Vagina (tissue), 2 donors: ENCODE results near the gene ITGA2B.

ENCODE experiments used
- POLR2A ChIP-seq, 2 donors: fragments of 450-650 bp; IDR thresholded peaks; one replicate each; pipeline ENCODE4 v1.6.1; 2017; ENCODE audit warnings: antibody characterized with exemption in 2 of 2, mild to moderate bottlenecking in 2 of 2, moderate library complexity in 2 of 2
- TF ChIP-seq, protein P1 (sequence below), 3 experiments: fragments of 450-650 bp in 2 of 3; fragments of 200-600 bp in 1 of 3; sonication (generic) in 1 of 3; IDR thresholded peaks; one replicate each; pipeline ENCODE4 v1.5.1; 2017 to 2019; ENCODE audit warnings: antibody characterized with exemption in 3 of 3, mild to moderate bottlenecking in 2 of 3, moderate library complexity in 2 of 3

DNA sequence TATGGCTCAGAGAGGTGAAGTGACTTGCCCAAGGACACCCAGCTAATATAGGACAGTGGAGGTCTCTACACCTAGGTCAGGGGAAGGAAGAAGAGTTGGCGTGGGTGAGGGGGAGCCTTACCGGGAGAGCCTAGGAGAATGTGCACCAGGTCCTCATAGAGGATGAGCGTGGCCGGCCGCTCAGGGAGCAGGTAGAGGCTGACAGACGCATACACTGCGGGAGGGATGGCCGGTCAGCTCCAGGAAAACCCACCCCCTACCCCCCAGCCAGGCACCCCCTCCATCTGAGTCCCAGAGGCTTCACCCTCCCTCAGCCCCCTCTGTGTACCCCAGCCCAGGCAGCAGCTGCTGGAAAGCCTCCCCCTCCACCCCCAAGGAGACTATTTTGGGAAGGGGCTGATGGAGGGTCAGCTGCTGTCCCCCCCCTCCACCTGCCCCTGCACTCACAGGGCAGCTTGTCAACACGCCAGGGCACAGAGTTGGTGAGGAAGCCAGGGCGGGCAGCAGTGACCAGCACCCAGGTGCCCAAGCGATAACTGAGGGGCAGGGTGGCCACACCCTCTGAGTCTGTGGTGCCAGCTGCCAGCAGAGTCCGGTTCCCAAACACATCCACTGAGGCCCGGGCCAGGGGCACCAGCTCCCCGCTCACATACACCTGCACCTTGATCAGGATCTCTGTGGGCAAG is 29.8 kb downstream of the ITGA2B start:
- TF ChIP-seq, protein P1, sequence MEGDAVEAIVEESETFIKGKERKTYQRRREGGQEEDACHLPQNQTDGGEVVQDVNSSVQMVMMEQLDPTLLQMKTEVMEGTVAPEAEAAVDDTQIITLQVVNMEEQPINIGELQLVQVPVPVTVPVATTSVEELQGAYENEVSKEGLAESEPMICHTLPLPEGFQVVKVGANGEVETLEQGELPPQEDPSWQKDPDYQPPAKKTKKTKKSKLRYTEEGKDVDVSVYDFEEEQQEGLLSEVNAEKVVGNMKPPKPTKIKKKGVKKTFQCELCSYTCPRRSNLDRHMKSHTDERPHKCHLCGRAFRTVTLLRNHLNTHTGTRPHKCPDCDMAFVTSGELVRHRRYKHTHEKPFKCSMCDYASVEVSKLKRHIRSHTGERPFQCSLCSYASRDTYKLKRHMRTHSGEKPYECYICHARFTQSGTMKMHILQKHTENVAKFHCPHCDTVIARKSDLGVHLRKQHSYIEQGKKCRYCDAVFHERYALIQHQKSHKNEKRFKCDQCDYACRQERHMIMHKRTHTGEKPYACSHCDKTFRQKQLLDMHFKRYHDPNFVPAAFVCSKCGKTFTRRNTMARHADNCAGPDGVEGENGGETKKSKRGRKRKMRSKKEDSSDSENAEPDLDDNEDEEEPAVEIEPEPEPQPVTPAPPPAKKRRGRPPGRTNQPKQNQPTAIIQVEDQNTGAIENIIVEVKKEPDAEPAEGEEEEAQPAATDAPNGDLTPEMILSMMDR (IDR thresholded peaks at IDR 0.05): no peak
- TF ChIP-seq POLR2A (IDR thresholded peaks at IDR 0.05): no peak
